GM23248 (cell line): ENCODE measurements around the gene MYO15A. TPM values are rescaled to one million over a fixed set of nuclear protein-coding genes. Genes with fewer than 3 reads are reported as not detected.

ENCODE experiments used
- DNase-seq: peaks from one replicate; pipeline ENCODE4 v3.0.0-alpha.2; 2015
- H2AFZ ChIP-seq: fragments of 200-600 bp; sonication (generic); 2 replicates; pipeline ENCODE4 v1.6.1; 2016; ENCODE audit warnings: antibody characterized with exemption
- H3F3A ChIP-seq: fragments of 200-600 bp; sonication (generic); 2 replicates; pipeline ENCODE4 v1.6.1; 2016; ENCODE audit warnings: mild to moderate bottlenecking, antibody characterized with exemption, mixed run types; ENCODE audit not compliant: insufficient read depth
- H3K27ac ChIP-seq: fragments of 200-600 bp; sonication (generic); 2 replicates; pipeline ENCODE4 v1.5.1; 2016; ENCODE audit warnings: mild to moderate bottlenecking
- H3K27me3 ChIP-seq: fragments of 200-600 bp; sonication (generic); replicated peaks from 2 replicates; pipeline ENCODE4 v1.6.1; 2016; ENCODE audit warnings: mild to moderate bottlenecking; ENCODE audit not compliant: insufficient read depth
- H3K36me3 ChIP-seq: fragments of 200-600 bp; sonication (generic); 2 replicates; pipeline ENCODE4 v1.6.1; 2016; ENCODE audit warnings: low read depth, mild to moderate bottlenecking
- H3K4me1 ChIP-seq: fragments of 200-600 bp; sonication (generic); 2 replicates; pipeline ENCODE4 v1.6.1; 2016; ENCODE audit warnings: mild to moderate bottlenecking; ENCODE audit not compliant: insufficient read depth
- H3K4me2 ChIP-seq: fragments of 200-600 bp; sonication (generic); one replicate; pipeline ENCODE4 v1.6.1; 2016; ENCODE audit warnings: mild to moderate bottlenecking; ENCODE audit not compliant: unreplicated experiment
- H3K4me3 ChIP-seq: fragments of 200-600 bp; sonication (generic); 2 replicates; pipeline ENCODE4 v1.5.1; 2016; ENCODE audit warnings: mild to moderate bottlenecking
- H3K79me2 ChIP-seq: fragments of 200-600 bp; sonication (generic); 2 replicates; pipeline ENCODE4 v1.6.1; 2016; ENCODE audit warnings: mild to moderate bottlenecking; ENCODE audit not compliant: insufficient read depth
- H3K9ac ChIP-seq: fragments of 200-600 bp; sonication (generic); 2 replicates; pipeline ENCODE4 v1.6.1; 2016; ENCODE audit warnings: mild to moderate bottlenecking
- H3K9me2 ChIP-seq: fragments of 200-600 bp; sonication (generic); 2 replicates; pipeline ENCODE4 v1.6.1; 2016; ENCODE audit warnings: mixed run types, mild to moderate bottlenecking, moderate library complexity; ENCODE audit not compliant: insufficient read depth
- H3K9me3 ChIP-seq: fragments of 200-600 bp; sonication (generic); one replicate; pipeline ENCODE4 v1.6.1; 2017; ENCODE audit warnings: low read depth
- H4K20me1 ChIP-seq: fragments of 200-600 bp; sonication (generic); 2 replicates; pipeline ENCODE4 v1.6.0; 2016; ENCODE audit not compliant: insufficient read depth
- EZH2 ChIP-seq: fragments of 200-600 bp; sonication (generic); IDR thresholded peaks from 2 replicates; pipeline ENCODE4 v1.6.1; 2018; ENCODE audit warnings: antibody characterized with exemption, mild to moderate bottlenecking; ENCODE audit not compliant: insufficient read depth, poor library complexity, severe bottlenecking
- EZH2phosphoT487 ChIP-seq: fragments of 200-600 bp; sonication (generic); IDR thresholded peaks from 2 replicates; pipeline ENCODE4 v1.6.1; 2018; ENCODE audit warnings: antibody characterized with exemption, moderate library complexity, mild to moderate bottlenecking, low read depth; ENCODE audit not compliant: insufficient read depth
- WGBS, 2 experiments: methylation state at CpG; one replicate each; pipeline ENCODE4 v1.1.6; 2015 to 2017; ENCODE audit warnings: low lambda C conversion rate in 2 of 2, low coverage in 1 of 2; ENCODE audit errors: missing lambda C conversion rate in 2 of 2; 5-methylcytosine and 5-hydroxymethylcytosine counted together
- in situ Hi-C: fragments of 300-500 bp; cut with MboI; formaldehyde crosslinking; loops from 2 replicates; pipeline ENCODE4 v1.15.0; 2020
- polyA plus RNA-seq: library from polyadenylated mRNA; unstranded; fragments of >200 nt; fragmentation: Nextera tagmentation; extraction: Ambion mirVana; gene quantifications from 2 replicates; pipeline ENCODE4 v1.2.1, GENCODE V29; 2016
- total RNA-seq: library from RNA; depleted of rRNA; stranded (reverse); fragments of >200 nt; shearing (Covaris generic); gene quantifications from 2 replicates; pipeline ENCODE4 v1.2.3, GENCODE V29; 2014

MYO15A gene
- total and polyA plus RNA-seq, 2 experiments from 2014 or later = 0.54 to 0.70 TPM

DNA sequence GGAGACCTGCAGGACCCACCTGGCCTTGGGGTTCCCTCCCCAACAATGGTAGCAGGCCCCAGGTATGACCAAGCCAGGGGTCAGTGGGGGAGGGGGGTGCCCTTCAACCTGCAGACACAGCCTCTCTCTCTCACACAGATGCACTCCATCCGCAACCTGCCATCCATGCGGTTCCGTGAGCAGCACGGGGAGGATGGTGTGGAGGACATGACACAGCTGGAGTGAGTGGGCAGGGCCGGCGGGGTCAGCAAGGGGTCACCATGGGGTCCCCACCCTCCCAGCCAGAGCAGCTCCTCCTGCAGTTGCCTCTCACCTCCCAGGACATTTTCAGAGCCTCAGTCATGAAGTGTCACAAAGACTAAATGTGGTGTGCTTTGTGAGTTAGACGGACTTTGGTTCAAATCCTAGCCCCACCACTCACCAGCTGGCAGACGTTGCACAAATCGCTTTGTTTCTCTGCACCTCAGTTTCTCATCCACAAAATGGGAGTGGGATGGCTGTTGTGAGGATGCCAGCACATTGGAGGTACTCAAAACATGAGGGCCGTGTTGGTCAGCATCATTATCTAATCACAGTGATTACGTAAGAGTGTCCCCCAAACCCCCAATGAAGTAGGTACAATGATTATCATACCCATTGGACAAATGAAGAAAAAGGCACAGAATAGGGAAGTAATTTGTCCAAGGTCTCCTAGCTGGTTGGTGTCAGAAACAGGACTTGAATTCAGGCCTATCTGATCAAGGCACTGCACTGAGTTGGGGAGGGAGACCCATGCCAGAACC, 16.0 kb downstream of the MYO15A start:
- Histone ChIP-seq H3K4me1 (no peaks in the 10 kb centered on the region), H3K9me2 (no peaks in the 10 kb centered on the region), H3K4me2 (no peak overlapping the region), H4K20me1 (no peaks in the 10 kb centered on the region), H2AFZ (no peak overlapping the region), H3F3A (no peaks in the 10 kb centered on the region), H3K4me3 (no peak overlapping the region), H3K9ac (no peak overlapping the region), H3K79me2 (no peaks in the 10 kb centered on the region), H3K9me3 (no peaks in the 10 kb centered on the region), H3K27ac (no peak overlapping the region), H3K27me3 (no peaks in the 10 kb centered on the region), H3K36me3 (no peaks in the 10 kb centered on the region)
- 33 to 44% methylated on average over 11 of the region's 11 CpGs for WGBS, 2 experiments
- TF ChIP-seq EZH2 (no peak), EZH2phosphoT487 (no peak)
- in situ Hi-C loops = no loop called here
- no peak for DNase-seq

GRCh38 chr17:18129041-18129502, 20.5 kb downstream of the MYO15A start:
- Histone ChIP-seq H3F3A (no peaks in the 10 kb centered on the region), H3K27ac (no peak overlapping the region), H3K36me3 (no peaks in the 10 kb centered on the region), H3K27me3 (no peaks in the 10 kb centered on the region), H3K4me3 (no peak overlapping the region), H3K79me2 (no peaks in the 10 kb centered on the region), H3K9me3 (no peaks in the 10 kb centered on the region), H4K20me1 (no peaks in the 10 kb centered on the region), H3K9me2 (no peaks in the 10 kb centered on the region), H3K4me1 (no peaks in the 10 kb centered on the region), H3K9ac (no peak overlapping the region), H3K4me2 (no peak overlapping the region), H2AFZ (no peak overlapping the region)
- TF ChIP-seq EZH2 (no peak), EZH2phosphoT487 (no peak)
- in situ Hi-C loops = no loop called here
- DNase-seq = peak; percentile 51
- 57 to 62% methylated on average over 4 of the region's 4 CpGs for WGBS, 2 experiments

DNA sequence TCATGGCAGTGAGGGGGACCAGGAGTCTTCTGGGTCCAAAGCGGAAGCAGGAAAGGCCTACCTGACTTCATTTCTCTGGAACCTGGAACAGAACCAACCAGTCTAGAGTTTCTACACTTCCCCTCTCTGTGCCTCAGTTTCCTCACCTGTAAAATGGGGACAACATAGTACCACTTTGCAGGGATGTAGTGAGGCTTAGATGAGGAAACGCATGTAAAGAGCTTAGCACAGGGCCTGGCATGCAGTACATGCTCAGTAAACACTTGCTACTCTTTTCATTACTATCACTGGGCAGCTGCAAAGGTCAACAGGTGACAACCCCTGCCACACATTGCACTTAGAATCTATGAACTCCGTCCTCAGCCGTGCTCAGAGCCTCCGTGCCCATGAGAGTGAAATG, 24.2 kb downstream of the MYO15A start:
- Histone ChIP-seq H3K4me2 (no peak overlapping the region), H3K9me3 (no peaks in the 10 kb centered on the region), H3K27ac (no peak overlapping the region), H3K9me2 (no peaks in the 10 kb centered on the region), H3K4me3 (no peak overlapping the region), H4K20me1 (no peaks in the 10 kb centered on the region), H3K9ac (no peak overlapping the region), H3K27me3 (no peaks in the 10 kb centered on the region), H3F3A (no peaks in the 10 kb centered on the region), H3K79me2 (no peaks in the 10 kb centered on the region), H3K4me1 (no peaks in the 10 kb centered on the region), H3K36me3 (no peaks in the 10 kb centered on the region), H2AFZ (no peak overlapping the region)
- in situ Hi-C loops = no loop called here
- no peak for DNase-seq
- WGBS, 2 experiments = 72 to 90% methylated on average over 5 of the region's 5 CpGs
- no peak for TF ChIP-seq EZH2phosphoT487
- TF ChIP-seq EZH2 = no peak

DNA sequence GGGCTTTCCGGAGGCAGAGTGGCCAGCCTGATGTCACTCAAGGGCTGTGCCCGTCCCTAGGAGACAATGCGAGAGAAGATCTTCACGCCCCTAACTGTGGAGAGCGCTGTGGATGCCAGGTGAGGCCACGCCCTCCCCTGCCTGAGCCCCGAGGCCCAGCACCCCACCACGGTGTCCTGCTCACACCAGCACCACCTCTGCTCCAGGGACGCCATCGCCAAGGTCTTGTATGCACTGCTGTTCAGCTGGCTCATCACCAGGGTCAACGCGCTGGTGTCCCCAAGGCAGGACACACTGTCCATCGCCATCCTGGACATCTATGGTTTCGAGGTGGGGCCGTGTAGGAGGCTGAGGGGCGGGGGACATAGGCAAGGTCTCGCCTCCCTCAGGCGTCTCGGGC, 27.8 kb downstream of the MYO15A start:
- no peaks in the 10 kb centered on the region for H3K79me2 ChIP-seq
- 62 to 69% methylated on average over 18 to 19 of the region's 19 CpGs for WGBS, 2 experiments
- no peak overlapping the region for H3K27ac ChIP-seq
- no peak for DNase-seq
- H3K4me2 ChIP-seq = no peak overlapping the region
- no peak overlapping the region for H2AFZ ChIP-seq
- H3K9ac ChIP-seq = no peak overlapping the region
- TF ChIP-seq EZH2 (no peak), EZH2phosphoT487 (no peak)
- H3F3A ChIP-seq = no peaks in the 10 kb centered on the region
- no peak overlapping the region for H3K4me3 ChIP-seq
- no peaks in the 10 kb centered on the region for H3K27me3 ChIP-seq
- H3K9me2 ChIP-seq = no peaks in the 10 kb centered on the region
- no peaks in the 10 kb centered on the region for H3K4me1 ChIP-seq
- H4K20me1 ChIP-seq = no peaks in the 10 kb centered on the region
- in situ Hi-C loops = no loop called here
- no peaks in the 10 kb centered on the region for H3K36me3 ChIP-seq
- no peaks in the 10 kb centered on the region for H3K9me3 ChIP-seq
